Measurements from ENCODE around the gene ZNF48.
"Not testable (repeated sequence)": the region's sequence is repeated elsewhere in the genome, so short reads cannot be mapped to it uniquely, and the experiment has no call there.

ZNF48 gene

DNA sequence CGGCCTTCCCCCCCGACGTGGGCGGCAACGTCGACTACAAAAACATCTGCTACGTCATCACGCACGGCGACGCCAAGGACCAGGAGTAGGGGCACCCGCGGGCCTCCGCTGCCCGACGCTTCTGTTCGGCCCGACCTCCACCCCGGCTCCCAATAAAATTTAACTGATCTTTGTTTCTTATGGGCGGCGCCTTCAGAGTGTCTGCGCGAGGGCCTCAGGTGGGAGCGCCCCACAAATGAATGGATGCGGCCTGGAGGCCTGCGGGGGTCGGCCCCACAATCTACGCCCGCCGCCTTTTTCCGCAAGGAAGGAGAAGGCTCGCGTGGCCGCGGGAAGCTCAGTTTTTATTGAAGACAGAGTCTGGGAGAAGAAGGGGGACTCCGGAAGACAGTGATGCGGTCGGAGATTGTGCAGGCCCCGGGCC lies 17.4 kb upstream of the ZNF48 start:
- peak in 45 of 51 donors; percentile 57 to 95 (median 88) for DNase-seq

DNA sequence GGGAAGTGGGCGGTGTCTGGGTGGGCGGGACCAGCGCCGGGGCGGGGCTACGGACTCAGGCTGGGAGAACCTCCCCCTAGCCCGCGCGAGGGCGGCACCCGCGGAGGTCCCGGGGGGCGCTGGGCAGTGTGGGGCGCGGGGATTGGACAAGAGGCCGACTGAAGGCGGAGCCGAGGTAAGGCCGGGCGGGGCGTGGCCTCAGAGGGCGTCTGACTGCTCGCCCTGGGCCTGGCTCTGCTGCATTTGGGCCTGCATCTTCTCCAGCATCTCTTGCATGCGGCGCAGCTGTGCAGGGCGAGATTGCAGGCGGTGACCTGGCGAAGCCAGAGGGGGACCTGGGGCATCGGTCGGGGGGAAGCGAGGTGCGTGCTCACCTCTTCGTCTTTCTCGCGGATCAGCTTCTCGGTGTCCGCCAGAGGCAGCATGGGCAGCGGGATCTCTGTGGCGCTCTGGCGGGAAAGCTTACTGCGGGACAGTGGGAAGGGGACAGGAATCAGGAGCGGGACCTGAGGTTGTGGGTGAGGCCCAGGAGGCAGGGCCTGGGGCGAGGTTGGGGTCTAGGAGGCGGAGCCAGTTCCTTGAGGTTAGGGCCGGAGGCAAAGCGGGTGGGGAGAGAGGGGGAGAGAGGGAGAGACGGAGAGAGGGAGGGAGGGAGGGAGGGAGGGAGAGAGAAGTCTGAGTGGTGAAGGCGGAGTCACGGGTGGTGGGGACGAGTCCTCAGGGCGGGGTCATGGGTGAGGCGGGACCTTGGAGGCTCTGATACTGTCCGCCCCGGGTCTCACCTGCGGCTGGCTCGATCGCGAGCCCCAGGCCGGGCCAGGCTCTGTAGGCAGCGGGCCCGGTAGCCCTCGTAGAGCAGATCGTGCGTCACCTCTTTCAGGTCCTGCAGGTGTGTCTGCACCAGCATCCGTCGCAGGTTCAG lies 16.7 kb upstream of the ZNF48 start:
- peak; percentile 87 to 100 (median 99) for DNase-seq

DNA sequence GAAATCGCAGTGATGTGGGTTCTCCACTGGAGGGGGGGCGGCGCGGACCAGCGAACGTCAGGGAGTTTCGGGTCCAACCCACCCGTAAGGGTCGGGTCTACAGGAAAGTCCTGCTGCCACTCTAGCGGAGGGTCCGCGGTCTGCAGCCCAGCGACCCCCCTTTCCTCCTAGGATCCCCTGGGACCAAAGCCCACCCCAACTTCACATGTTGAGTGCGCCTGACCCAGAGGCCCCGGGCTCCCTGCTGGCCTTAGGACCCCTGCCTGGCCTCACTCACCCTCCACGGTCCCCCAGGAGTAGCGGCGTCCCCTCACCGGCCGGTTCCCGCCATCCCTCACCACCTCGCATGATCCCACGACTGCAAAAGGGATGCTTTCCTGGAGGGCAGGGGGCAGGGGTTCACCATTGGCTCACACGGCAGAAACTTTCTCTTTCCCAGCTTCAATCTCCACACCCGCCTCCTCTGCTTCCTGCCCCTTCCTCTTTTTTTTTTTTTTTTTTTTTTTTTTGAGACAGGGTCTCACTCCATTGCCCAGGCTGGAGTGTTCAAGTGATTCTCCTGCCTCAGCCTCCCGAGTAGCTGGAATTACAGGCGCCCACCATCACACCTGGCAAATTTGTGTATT lies 15.9 kb upstream of the ZNF48 start:
- DNase-seq, result no peak

DNA sequence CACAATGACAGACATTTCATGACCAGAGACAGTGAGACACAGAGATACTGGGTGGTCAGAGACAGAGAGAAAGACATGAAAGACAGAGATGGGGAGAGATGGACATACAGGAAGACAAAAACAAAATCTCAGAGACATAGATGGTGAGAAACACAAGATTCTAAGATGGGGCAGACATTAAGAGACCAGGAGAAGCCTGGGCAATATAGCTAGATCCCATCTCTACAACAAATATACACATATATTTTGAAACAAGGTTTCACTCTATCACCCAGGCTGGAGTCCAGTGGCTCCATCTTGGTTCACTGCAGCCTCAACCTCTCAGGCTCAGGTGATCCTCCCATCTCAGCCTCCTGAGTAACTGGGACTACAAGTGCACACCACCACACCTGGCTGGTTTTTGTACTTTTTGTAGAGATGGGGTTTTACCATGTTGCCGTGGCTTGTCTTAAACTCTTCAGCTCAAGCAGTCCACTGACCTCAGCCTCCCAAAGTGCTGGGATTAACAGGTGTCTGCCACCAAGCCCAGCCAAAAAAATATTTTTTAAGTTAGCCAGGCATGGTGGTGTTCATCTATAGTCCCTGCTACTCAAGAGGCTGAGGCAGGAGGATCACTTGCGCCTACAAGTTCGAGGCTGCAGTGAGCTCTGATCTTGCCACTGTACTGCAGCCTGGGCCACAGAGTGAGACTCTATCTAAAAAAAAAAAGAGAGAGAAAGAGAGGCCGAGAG lies 15.0 kb upstream of the ZNF48 start:
- no peak for DNase-seq

DNA sequence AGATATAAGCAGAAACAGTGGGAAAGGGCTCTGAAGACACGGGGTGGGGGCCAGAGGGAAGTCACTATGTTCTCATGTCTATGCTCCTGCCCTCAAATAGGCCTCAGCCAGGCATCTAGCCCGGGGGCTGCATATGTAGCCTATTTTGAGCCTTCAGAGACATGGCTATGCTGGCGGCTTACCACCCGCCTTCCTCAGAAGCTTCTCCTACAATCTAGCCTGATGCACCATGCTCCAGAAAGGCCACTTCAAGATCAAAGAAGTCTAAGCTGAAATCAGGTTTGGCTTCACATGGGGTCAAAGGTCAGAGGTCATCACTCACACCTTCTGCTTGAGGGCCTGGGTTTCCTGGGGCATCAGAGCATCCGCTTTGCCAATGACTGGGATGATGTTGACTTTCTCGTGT lies 14.4 kb upstream of the ZNF48 start:
- no peak for DNase-seq

DNA sequence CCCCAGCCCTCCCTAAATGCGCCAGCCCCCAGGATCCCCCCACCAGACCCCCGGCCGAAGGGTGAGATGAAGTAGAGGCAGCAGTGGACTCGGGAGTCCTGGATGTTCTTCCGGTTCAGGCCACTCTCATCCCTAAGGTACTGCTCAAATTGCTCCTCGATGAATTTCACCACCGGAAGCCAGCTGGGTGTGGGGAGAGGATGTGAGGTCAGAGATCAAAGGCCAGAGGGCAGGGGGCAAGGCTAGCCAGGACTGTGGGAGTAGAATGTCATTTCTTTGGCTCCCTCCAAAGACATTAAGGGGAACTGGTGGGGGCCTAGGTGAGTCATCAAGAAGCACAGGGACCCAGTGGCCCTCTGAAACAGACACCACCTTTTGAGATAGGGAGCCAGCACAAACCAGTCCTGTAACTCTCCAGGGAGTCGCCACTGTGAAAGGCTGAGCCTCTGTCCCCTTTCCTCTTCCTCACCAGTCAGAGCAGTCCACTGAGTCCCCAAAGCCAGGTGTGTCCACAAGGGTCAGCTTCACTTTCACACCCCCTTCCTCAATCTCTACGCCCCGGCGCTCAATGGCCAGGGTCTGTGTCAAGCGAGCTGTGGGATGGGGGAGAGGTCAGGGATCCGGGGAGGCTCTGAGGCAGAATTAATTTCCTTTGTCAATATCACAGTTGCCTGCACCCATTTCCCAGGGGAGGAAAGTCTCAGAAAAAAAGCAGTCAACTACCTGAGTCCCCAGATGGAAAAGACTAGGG lies 13.8 kb upstream of the ZNF48 start:
- no peak for DNase-seq

DNA sequence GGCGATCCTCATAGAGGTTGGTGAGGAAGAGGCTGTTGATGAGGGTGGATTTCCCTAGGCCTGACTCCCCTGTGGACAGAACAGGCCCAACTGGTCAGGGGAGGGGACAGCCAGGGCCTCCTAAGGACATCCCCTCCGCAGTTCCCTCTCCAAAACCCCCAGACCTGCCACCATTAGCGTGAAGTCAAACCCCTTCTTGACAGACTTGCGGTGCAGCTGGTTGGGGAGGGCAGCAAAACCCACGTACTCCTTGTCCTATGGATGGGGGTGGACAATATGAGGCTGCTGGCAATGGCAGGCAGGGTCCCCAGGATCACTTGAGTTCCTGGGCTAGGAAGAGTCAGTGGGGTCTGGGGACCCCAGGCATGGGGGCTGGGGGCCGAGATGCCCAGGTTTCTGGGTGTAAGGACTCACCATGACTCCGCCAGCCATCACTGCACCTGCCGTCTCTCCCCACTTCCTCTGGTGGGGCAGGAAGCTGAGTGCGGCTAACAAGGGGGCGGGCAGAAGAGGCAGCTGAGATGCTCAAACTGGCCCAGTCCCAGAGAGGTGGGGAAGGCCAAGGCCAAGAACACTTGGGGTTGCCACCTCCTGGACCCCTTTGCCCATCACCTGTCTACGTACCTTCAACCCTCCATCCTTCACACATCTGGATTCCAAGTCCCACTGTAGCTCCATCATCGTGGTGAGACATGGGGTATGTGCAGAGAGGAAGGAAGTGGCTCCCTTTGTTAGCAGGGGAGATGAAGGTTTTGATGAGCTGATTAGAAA lies 12.9 kb upstream of the ZNF48 start, which contains the start of gene SEPTIN1:
SEPTIN1 (minus strand) TSS at position 451 of the 771 bp plus-strand sequence; CDS start at position 432, 19 bp downstream.
- no peak for DNase-seq

DNA sequence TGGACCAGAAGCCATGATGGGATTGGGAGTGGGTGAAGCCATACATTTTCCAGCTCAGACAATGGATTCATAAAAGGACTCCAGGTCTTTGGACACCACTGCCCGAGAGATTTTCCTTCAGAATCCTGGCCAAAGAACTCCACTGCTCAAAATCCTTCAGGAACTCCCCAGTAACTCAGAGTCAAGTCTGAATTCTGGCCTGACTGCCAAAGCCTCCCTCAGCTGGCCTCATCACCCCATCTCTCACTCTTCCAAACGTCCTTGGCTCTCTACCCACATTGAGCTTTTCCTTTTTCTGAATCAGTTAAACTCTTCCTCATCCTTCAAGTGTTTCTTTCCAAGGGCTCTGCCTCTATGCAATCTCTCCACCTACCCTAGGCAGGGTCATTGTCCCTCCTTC lies 11.7 kb upstream of the ZNF48 start:
- DNase-seq, result no peak

DNA sequence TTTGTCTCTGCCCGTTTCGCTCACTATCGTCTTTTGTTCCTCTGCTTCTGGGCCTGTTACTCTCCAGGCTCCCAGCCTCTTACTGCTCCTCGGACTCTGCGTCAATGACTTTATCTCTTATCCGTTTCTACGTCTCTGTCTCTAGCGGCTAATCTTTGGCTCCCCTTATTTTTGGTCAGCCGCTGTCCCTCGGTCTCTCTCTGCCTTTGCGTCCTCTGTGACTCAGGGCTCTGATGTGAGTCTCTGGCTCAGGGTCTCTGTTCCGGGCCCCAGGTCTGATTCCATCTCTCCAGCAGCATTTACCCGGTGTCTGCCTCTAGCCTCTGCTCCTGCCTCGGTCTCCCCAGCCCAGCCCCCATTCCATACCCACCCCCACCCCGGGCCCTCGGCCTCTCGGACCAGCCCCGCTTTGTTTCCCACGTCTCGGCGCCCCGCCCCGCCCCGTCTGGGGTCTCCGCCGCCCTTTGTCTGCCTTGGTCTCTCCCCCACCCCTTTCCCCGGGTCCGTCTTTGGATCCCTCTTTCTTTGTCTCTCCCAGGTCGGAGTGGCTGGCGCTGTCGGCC lies 547 bp upstream of the ZNF48 start:
- peak in 5 of 51 donors; percentile 21 to 57 (median 45) for DNase-seq

DNA sequence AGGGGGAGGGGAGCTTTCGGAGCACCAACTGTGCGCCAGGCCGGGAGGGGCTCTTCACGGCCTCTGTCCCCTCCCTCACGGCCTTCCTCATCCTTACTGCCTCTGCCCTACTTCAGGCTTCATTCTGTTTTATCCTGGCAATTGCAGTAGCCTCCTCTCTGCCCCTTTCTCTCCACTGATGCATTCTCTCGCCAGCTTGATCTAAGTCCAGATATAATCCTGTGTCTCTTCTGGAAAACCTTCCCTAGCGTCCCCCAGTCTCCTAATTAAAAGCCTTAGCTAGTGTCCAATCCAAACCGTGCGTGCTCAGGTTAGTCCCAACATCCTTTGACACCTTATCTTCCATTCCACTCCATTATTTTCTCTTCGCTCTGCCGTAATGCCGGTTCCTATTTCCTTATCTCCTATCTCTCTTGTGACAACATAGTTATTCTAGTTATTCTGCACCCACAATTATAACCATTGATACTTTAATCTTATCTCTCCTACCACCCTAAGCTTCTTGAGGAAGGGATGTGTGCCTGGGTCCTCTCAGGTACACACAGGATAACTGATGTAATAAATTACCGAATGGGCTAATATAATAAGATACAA lies 869 bp downstream of the ZNF48 start:
- no peak for DNase-seq

DNA sequence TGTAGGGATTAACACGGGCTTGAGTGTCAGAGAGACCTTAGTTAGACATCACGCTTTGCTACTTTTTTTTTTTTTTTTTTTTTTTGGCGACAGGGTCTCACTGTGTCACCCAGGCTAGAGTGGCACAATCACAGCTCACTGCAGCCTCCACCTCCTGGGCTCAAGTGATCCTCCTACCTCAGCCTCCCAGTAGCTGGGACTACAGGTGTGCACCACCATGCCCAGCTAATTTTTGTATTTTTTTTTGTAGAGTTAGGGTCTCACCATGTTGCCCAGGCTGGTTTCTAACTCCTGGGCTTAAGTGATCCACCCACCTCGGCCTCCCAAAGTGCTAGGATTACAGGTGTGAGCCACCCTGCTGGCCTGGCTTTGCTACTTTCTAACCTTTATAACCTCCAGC lies 1.4 kb downstream of the ZNF48 start:
- DNase-seq, result not testable (repeated sequence)

DNA sequence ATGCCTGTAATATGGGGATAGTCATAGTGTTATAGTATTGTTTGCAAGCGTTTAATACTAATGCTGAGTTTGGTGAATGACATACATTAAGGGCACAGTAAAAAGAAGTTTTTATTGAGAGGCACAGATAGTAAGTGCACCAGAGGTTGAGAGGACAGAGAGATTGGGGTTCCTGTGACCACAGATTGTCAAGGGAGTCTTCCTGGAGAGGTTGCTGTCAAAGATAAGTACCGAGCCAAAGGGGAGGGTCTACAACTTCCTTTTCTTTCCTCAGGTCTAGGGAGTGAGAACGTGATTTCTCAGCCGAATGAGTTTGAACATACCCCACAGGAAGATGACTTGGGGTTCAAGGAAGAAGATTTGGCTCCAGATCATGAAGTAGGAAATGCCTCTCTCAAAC lies 1.8 kb downstream of the ZNF48 start:
- DNase-seq, result no peak

DNA sequence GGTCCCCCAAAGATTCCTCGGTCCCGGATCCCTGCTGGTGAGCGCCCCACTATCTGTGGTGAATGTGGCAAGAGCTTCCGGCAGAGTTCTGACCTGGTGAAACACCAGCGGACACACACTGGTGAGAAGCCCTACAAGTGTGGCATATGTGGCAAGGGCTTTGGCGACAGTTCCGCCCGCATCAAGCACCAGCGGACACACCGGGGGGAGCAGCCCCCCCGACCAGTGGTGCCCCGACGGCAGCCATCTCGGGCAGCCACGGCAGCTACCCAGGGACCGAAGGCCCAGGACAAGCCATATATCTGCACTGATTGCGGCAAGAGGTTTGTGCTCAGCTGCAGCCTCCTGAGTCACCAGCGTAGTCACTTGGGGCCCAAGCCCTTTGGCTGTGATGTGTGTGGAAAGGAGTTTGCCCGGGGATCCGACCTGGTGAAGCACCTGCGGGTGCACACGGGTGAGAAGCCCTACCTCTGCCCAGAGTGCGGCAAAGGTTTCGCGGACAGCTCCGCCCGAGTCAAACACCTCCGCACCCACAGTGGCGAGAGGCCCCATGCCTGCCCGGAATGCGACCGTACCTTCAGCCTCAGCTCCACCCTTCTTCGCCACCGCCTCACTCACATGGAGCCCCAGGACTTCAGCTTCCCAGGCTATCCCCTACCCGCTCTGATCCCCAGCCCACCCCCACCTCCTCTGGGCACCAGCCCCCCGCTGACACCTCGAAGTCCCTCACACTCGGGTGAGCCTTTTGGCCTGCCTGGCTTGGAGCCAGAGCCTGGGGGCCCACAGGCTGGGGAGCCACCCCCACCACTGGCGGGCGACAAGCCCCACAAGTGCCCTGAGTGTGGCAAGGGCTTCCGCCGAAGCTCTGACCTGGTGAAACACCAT lies 2.8 kb downstream of the ZNF48 start:
- DNase-seq, result no peak

DNA sequence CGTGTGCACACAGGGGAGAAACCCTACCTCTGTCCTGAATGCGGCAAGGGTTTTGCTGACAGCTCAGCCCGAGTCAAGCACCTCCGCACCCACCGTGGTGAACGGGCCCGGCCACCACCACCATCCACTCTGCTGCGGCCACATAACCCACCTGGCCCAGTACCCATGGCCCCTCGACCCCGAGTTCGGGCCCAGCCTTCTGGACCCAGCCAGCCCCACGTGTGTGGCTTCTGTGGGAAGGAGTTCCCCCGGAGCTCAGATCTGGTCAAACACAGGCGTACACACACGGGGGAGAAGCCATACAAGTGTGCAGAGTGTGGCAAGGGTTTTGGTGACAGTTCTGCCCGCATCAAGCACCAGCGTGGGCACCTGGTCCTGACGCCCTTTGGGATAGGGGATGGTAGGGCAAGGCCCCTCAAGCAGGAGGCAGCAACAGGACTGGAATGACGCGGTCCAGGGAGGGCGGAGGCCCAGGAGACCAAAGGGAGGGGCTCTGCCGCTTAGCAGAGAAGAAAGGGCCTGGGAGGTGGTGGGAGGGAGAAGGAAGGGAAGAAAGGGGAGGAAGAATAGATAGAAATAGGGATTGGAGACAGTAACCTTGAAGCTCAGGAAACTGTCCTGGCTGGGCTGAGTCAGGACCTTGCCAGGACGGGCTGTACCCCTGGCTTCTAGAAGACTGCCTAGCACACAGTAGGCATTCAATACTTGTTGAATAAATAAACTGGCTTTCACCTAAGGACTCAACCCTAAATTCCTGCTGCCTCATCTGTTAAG lies 3.6 kb downstream of the ZNF48 start:
- DNase-seq, result no peak

DNA sequence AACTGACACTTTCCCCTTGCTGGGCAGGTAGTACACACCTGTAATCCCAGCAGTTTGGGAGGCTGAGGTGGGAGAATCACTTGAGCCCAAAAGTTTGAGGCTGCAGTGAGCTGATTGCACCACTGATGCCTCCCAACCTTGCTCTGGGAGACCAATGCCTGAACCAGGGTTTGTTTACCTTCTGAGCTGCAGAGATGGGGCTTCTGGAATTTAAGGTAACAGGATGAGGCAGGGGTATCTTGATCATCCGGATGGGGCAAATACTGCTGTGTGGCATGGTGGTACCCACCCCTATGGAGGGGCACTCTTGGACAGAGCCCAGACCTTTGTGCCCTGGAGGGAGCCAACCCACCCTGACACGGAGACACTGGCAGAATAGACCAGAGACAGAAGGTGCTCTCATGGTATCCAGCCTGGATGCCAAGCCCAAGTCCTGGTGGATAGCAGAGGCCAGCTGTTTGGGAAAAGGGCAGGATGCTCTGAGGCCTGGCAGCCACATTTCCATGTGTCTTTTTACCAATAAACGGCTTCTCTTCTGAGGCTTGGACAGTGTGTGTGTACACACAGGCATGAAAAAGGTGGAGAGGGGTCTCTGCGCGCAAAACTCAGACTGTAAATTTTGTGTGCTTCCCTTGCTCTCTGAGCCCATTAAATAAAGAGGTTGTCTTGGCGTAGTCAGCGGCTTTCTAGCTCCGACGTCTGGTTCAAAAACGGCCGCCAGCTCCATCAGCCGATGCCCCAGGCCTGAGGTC lies 4.4 kb downstream of the ZNF48 start:
- DNase-seq, result peak in 2 of 51 donors; percentile 40 to 60

DNA sequence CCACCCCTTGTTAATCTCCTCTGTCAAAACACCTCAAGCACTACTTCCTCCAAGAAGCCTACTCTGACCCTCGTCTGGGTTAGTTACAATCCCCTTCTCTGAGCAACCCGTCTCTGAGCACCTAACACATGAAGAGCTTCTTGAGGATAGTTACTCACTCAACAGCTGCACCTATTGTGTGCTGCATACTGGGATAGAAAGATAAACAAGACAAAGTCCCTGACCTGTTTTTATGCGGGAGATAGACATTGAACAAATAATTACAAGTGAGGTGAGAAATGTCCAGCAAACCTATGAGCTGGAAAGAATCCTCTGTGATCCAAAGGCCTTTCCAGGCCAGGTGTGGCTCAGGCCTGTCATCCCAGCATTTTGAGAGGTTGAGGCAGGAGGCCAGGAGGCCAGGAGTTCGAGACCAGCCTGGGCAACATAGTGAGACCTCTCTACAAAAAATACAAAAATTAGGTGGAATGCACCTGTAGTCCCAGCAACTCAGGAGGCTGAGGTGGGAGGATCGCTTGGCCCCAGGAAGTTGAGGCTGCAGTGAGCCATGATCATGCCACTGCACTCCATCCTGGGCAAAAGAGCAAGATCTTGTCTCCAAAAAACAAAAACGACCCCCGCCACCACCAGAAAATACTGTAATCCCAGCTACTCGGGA lies 6.7 kb downstream of the ZNF48 start:
- no peak for DNase-seq

DNA sequence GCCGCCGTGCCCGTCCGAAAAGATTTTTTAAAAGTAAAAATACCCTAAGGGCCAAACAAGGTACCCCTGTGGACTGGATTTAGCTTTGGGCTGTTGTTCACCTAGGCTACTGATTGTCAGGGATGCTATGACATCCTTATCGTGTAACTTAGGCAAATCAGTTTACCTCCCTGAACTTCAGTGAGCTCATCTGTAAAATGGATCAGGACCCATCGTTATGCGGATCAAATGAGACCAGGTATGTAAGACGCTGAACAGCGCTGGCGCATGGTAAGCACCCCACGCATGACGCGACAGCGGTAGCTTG lies 11.5 kb downstream of the ZNF48 start:
- no peak for DNase-seq

All from hypothalamus (tissue), 51 donors.